Right lobe of liver (tissue), 4 donors: Measurements from ENCODE around the gene SCN1A.

Experiments used
- POLR2A ChIP-seq: fragments of 450-650 bp; IDR thresholded peaks from one replicate; pipeline ENCODE4 v1.6.1; 2017; ENCODE audit warnings: antibody characterized with exemption, mild to moderate bottlenecking
- TF ChIP-seq, protein P1 (sequence below), 4 donors: fragments of 200-600 bp in 3 of 4; fragments of 450-650 bp in 1 of 4; IDR thresholded peaks; one replicate each; pipeline versions ENCODE4 v1.5.1 to v1.8.0; 2016 to 2022; ENCODE audit warnings: antibody characterized with exemption in 4 of 4, mild to moderate bottlenecking in 2 of 4
- donor health status: DM: no; HTN: no; CAD: no.
- donor health status: DM: no; HTN: no; CAD: no.
- donor health status: DM: no; HTN: yes; CAD: no.

DNA sequence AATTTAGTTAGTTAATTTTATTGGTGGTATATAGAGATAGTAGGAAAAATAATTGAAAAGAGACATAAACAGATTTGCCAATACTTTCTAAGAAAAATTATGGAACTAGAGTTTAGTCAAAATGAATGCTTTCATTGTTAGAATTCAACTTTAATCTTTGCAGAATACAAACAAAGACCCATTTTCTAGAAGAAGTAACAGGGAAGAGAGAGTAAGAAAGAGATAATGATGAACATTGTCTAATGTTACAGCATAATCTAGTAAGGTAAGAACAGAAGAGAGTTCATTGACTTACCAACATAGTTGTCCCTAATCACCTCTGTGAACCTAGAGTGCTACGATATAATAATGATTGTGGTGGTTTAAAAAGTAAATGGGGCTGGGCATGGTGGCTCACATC is 23.7 kb downstream of the SCN1A start:
- TF ChIP-seq, protein P1, sequence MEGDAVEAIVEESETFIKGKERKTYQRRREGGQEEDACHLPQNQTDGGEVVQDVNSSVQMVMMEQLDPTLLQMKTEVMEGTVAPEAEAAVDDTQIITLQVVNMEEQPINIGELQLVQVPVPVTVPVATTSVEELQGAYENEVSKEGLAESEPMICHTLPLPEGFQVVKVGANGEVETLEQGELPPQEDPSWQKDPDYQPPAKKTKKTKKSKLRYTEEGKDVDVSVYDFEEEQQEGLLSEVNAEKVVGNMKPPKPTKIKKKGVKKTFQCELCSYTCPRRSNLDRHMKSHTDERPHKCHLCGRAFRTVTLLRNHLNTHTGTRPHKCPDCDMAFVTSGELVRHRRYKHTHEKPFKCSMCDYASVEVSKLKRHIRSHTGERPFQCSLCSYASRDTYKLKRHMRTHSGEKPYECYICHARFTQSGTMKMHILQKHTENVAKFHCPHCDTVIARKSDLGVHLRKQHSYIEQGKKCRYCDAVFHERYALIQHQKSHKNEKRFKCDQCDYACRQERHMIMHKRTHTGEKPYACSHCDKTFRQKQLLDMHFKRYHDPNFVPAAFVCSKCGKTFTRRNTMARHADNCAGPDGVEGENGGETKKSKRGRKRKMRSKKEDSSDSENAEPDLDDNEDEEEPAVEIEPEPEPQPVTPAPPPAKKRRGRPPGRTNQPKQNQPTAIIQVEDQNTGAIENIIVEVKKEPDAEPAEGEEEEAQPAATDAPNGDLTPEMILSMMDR (IDR thresholded peaks at IDR 0.05): no peak
- TF ChIP-seq POLR2A: no peak
